Activated CD8-positive, alpha-beta memory T cell treated with anti-CD3 and anti-CD28 coated beads, Interleukin-2, amount 50 U/mL, for 48 hours (primary cell): ENCODE results near the gene CERS3.

Experiments used
- DNase-seq: peaks from one replicate; pipeline ENCODE4 v3.0.0-alpha.2; 2020

Gene CERS3

DNA sequence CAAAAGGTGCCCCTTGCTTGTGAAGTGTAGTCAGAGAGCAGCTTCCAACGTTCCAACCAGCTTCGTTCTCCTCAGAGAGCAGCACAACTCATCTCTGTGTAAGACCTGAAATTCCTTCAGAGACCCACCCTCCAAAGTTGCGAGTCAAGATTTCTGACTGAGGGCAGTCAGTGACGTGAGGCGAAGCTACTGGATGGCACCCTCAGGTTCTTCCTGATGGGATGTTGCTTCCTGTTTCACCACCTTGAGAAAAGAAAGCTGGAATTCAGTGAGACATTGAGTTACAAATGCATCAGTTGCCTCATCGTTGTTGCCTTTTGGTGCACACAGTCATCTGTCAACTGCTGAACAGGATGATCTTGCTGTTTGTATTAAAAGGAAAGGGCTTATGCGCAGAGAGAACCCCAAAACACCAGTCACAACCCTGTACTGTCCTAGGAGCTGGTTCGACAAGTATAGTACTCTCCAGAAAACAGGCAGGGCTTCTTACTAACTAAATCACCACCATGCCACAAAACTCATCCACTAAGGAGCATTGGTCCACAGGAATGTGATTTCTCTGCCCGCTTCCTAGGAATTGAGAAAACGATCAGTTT, at the start of gene CERS3:
TSS of gene CERS3 (minus strand) at position 118 of the 596 bp plus-strand sequence. CDS start 27,101 bp downstream, outside the sequence.
- DNase-seq: no peak

DNA sequence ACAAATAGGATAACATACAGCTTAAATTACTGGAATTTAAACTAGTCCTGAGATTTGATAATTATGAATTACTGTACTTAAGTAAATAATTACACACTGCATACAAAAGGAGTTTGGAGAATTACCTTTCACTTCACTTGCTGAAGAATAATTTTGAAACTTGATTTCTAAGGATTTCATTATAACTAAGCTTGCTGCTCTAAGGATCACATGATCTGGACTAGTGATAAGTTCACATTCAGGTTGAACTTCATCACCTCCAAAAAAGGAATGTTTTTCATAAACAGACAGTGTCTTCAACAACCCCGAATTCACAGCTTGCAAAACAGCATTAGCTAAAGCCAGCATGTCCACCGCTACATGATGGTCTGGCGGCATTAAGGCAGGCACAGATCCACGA, 44.8 kb upstream of the CERS3 start:
- DNase-seq: no peak

DNA sequence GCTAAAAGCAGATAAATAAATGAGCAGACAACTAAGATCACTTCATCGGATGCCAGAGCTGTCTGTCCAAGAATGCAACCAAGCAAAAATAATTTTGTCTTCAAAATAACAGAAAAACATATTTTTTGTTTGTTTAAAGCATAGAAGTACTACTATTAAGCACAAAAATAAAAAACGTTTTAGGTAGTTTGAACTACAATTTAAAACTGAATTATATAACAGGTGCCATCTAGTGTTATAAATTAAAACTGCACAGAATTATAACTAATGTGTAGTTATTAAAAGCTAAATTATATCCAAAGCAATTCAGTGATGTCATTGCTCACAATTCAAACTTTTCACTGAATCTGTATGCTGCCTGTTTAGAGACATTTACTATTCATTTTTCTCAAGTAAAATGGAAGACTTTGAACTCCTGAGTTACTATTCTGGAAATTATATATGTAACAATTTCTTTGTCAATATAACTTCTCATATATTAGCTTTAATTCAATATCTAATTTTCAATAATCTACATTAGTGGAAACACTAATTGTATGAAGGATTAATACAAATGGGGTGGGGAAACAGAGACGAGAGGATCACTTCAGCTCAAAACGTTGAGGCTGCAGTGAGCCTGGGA, 43.7 kb upstream of the CERS3 start:
- no peak for DNase-seq

DNA sequence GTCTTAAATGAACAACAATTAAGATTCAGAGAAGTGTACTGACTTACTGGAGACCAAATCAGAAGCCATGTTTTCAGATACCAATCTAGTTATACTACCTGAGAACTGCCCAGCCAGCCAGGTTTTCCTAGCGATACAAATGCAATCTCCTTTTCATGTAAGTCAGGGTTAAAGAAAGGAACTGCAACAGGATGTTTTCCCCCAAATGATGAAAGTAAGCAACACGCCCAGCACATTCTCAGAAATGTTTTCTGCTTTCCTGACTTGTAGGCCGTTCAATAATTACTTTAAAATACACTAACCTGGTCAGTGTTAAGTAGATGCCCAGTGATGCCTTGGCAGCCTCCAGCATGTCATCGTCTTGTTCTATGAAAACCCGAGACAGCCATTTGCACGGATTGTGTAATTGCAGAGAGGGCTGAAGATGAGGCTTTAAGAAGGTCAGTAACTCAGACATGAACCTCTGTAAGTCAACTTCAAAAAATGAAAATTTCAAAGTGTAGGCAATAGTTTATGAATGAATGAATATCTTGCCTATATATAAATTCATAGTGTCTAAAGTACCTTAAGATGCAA, 42.9 kb upstream of the CERS3 start:
- DNase-seq: no peak

DNA sequence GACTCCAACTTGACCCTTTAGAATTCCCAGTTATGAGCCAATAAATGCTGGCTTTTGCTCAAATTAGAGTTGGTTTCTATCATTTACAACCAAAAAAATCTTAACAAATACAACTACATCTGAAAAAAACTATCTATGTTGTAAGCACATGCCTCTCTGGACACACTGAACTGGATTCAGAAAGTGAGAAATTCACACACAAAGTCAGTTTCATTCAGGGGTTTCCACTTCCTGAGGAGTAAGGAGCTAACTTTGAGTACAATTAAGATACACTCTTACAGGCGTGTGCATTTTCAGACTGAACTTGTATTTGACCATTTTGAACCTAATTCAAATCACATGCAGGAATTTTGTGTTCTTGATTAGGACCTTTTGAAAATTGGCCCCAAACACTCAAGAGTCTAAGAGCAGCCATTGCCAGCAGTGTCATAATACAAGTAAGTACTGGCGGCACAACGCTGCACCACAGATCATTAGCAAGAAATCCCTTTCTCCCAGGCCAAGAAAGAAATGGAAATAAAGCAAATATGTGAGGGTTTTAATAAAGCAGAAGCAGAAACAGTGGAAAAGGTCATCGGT, 42.1 kb upstream of the CERS3 start:
- DNase-seq: no peak

DNA sequence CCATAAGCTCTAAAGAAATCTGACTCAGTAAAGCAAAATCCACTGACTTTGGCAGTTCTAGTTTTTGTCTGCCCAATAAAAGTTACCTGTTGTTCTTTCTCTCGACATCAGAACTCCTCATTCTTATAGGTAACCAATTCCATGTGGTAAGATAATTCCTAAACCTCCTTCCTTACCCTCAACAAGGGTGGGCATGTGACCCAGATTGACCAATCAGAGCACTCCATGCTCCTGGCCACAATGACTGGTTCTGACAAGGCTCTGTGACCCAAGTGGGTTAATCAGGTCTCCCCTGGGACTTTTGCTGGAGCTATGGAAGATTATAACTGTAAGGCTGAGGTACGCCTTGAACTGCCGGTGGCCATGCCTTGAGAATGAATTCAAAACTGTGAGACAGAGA, 41.5 kb upstream of the CERS3 start:
- DNase-seq: no peak

DNA sequence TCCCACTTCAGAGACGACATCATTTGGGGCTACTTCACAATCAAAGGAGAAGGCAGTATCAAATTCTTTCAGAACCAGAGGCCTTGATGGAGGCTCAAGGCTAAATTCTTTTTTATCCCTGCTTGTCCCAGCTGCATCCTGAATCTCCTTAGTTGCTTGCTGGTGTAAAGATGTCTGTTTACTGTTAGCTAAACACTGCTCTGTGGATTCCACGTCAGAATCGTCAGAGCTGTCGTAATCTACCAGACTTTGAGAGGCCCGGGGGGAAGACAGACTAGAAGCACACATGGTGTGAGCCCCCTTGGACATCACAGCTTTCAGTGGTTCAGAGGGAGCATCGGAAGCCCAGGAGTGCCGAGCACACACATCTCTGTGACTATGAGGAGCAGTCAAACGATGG, 40.6 kb upstream of the CERS3 start:
- no peak for DNase-seq

DNA sequence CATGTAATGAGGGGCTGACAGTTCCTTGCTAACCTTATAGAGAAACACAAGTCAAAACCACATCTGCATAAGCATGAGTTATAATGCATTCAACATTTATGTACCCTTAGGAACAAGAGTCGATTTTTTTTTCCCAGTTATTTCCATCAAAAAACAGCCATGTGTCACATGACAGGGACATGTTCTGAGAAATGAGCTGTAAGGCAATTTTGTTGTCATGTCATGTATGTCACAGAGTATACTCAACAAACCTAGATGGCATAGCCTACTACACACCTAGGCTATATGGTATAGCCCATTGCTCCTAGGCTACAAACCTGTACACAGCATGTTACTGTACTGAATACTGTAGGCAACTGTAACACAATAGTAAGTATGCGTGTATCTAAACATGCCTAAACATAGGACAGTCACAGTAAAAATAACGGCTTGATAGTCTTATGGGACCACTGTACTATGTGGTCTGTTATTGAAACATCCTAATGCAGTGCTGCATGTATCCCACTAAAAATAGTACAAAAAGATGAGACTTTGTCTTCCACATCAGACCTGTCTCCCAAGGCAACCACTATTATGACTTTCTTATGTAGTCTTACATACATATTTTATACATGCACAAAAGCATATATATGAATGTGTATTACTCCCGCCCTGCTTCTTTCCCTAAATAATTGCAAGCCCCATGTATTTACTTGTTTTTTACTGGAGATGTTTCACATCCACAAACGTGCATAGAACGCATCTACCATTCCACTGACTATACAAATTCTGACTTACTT, 38.3 kb upstream of the CERS3 start:
- DNase-seq: no peak

DNA sequence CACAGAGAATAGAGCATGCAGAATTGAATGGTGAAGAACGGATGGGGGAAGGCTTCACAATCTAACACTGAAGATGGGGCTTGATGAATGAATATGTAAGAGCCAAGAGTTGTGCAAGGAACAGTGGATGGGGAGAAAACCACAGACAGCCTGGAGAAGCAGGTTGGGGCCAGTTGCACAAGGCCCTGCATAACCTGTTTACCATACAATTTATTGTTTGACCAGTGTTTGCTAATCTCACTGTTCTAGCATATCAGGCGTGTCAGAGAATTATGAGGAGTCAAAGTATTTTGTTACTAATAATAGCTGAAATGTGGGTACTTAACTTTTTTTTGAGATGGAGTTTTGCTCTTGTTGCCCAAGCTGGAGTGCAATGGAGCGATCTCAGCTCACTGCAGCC, 36.8 kb upstream of the CERS3 start:
- no peak for DNase-seq

DNA sequence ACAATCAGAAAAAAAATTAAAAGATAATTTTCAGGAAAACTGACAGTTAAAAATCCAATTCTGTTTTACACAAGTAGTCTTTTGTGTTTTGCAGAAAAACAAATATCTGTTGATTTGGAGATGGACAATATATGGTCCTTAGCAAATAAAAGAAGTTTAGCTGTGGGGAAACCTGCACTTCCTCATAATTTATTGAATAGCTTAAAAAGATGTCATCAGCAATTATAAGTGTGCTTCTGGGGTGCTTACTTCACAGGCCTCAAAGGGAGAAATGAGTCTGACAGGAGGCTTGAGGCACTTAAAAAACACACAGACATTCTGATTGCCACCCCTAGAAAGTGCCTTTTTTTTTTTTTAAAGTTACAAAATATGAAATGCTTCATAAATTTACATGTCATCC, 31.6 kb upstream of the CERS3 start:
- no peak for DNase-seq

DNA sequence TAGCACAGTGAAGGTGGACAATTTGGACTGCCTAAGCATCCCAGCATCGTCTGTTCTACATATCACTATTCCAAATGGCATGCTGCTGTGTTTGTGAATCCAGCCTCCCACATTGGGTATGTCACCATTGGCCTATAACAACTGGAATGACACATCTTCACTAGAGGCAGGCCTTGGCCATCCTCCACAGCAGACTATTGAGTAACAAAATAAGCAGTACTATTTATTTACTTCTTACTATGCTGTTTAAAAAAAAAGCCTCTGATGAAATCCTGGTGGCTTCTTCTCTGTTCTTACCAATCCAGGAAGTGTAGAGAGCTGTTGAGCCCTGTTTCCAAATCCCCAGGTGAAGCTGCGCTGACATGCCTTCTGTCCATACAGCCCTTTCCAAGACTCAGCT, 30.6 kb upstream of the CERS3 start:
- DNase-seq: no peak

DNA sequence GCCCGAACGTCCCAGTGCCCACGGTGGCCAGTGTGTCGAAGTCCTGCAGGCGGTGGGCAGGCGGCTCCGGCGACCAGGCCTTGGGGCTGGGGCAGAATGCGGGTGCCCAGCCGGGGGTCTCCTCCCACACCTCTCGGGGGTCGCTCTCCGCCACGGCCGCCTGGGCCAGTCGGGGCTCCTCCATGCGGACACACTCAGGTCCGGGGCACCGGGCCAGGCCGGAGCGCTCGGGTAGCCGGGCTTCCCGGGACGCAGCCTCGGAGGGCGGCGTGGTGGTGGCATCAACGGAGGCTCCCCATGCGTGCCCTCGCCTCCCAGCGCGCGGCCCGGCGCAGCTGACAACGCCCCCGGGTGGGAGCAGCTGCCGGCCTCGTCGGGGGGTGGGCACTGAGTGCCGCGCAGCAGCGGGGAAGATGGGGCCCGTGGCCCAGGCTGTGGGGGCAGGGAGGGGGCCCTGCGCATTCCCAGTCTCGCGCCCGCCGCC, 30.1 kb upstream of the CERS3 start:
- no peak for DNase-seq

DNA sequence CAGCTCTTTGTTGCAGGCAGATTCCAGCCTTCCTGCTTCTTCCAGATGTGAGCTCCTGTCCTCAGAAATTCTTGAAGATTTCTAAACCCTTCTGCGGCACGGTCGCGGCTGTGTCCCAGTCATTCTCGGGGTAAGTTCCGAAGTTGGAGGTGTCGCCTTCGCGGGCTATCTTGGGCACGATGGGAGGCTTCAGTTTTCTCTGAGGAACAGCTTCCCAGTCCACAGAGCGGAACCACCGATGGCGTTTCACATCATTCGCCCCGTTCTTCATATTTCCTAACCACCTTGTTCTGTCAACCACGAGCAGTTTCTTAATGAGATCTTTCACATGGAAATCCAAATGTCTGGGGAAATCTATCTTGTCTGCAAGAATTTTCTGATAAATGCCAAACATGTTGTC, 24.7 kb upstream of the CERS3 start:
- no peak for DNase-seq

DNA sequence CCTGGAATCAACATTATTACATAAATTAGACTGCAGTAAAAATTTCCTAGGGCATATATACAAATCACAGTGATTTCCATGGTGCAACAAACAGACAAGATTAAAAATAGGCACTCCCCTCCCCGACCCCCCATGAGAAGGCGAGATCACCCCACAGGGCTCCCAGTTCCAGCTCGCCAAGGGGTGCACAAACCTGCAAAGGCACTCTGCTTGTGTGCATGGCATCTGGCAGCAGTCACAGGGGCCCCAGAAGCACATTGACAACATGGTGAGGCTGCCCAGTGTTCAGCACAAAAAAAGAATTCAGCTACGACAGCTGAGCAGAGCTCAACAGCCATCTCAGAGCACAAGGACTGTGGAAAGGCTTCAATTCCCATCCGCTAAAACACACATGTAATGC, 19.2 kb upstream of the CERS3 start:
- DNase-seq: no peak

DNA sequence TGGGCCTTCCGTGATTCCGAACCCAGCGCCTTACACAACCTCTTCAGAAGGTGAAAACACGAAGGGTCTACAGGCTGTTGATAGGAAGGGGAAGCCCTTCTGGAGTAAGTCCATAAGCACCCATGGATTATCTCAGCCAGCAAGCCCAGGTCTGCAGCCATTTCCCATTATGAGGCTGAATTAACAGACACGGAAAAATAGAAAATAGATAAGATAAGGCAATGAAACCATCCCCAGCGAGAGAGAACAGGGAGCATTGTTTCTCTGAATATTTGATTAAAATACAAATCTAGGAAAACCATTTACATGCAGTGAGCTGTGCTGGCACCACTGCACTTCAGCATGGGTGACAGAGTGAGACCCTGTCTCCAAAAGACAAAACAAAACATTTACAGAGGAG, 16.2 kb upstream of the CERS3 start:
- DNase-seq: no peak

DNA sequence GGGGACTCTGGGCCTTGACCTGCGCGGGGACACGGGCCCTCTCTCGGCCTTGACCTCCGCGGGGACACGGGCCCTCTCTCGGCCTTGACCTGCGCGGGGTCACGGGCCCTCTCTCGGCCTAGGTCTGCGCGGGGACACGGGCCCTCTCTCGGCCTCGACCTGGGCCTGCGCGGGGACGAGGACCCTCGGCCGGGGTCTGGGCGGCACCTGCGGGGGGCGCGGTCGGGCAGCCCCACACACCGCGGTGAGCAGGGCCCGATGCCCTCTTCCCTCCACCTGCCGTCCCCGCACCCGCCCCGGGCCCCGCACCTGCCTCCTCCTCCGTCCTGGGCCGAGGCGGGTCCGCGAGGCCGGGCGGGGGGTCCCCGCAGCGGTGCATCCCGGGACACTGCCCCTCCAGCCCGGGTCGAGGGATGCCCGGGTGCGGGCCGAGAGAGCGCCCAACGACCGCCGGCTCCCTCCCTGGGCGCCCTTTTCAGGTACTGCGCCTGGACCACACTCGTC, 15.6 kb upstream of the CERS3 start:
- DNase-seq: no peak

DNA sequence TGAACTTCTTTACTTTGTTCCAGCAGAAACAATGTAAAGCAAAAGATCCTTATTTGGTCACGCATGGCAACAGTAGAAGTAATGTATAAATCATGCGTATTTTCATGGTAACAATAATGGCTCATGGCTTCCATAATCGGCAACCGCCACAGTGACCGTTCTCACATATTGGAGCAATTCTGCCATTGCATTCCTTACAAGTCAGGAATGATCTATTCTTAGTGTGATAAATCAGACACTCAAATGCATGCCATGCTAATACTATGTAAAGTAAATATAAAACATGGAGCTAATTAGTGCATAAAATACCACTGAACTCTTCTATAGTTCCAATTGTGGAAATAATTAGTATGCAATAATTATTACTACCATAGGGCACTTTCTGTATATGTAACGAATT, 13.5 kb upstream of the CERS3 start:
- no peak for DNase-seq

DNA sequence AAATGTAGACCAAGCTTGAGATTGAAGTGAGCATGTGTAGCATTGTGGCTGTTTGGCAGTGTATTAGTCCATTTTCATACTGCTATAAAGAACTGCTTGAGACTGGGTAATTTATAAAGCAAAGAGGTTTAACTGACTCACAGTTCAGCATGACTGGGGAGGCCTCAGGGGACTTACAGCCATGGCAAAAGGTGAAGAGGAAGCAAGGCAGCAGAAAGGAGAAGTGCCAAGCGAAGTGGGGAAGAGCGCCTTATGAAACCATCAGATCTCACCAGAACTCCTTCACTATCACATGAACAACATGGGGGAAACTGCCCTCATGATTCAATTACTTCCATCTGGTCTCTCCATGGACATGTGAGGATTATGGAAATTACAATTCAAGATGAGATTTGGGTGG, 8.6 kb upstream of the CERS3 start:
- DNase-seq: no peak

DNA sequence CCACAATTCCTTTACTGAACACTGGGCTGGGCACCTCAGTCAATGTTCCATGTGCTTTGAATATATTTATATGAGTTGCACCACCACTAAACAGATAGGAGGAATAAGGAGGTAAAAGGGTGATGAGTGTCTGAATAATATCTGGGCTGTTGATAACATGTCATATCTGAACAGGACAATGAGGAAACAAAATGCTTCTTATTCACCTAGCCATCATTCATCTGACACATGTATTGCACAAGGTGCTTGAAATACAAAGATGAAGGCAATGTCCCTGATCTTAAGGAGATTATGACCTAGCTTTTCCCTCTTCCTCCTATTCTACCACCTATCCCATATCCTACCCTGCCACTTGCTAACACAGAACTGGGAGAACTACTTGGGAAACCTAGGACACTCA, 8.0 kb upstream of the CERS3 start:
- no peak for DNase-seq

DNA sequence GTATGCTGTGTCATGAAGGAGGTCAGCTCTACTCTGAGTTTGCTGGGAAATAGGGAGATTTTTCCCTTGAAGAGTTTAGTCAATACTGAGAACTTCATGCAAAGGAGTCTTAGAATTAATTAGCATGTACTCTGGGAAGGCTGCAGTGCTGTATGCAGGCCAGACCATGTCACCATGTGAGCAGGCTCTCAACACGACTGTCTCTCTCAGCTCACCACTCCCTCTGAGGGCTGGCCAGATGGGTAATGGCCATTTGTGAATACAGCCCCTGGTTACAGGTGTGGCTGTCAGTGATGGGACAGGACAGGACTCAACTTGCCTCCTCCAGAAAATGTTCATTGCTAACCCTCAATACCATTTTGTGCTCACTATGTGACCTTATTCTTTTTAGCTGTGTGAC, 5.1 kb upstream of the CERS3 start:
- no peak for DNase-seq

DNA sequence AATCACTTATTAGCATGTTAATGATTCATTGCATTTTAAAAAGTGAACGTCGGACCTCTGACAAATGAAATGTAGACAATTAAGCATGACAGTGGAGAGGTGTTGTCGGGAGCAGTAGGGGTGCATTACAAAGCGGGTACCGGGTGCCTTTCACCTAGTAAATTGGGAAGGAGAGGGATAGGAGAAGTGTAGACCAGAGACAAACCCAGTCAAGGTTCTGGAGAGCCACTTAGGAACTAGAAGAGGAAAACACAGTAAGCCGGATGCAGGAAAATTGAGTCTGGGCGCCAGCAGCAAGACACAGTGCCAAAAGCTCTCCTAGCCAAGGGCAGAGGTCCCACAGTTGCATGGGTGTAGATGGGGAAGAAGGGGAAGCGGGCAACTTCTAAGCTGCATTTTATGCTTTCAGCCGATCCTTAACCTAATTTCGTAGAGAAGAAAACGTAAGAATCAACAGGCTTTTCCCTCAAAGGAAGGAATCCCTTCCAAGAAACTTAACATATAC, 3.1 kb upstream of the CERS3 start:
- DNase-seq: no peak

DNA sequence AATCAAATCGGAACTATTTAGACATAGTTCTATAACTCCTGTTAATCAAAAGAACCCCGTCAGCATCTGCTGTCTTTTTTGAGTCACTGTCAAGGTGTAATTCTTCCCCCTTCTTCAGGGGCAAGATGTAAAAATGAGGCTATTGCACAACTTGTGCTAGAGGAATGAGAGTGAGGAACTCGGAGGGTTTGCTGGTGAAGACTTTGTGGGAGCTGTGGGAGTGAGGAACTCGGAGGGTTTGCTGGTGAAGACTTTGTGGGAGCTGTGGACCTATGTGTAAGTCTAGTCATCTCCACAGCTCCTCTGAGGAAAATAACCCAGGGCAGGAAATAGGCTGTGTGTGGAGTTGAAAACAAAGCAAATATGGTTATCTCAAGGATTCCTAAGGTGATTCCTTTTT, 2.5 kb upstream of the CERS3 start:
- no peak for DNase-seq

DNA sequence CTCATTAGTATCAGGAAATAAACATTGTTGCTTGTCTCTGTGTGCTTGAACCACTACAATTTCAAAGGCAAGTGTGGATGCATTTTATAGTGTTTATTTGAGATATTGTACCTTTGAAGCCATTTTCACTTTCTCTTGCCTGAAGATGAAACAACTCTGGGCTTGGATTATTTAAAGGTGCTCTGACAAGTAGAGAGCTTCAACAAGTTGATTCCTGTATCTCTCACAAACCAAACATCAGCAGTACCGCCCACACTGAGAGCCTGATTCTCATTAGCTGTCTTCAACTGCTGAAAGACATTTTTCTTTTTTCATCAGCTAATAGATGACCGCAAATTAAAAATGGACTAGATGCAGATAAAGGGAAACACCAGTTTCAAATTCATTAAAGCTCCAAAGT, 806 bp upstream of the CERS3 start:
- DNase-seq: no peak
